Adrenal gland (tissue), 12 donors: ENCODE data around the gene IQSEC1. TPM values are rescaled to one million over a fixed set of nuclear protein-coding genes. Genes with fewer than 3 reads are reported as not detected.

Experiments
- DNase-seq, 7 donors: peaks; one replicate each; pipeline ENCODE4 v3.0.0-alpha.2; 2019 to 2020
- H3K27ac ChIP-seq, 5 donors: fragments of 200-600 bp; sonication (generic) in 4 of 5; 1 replicate in 3 of 5; 2 replicates in 2 of 5; pipeline versions ENCODE4 v1.5.1 to v1.8.0; 2016 to 2020; ENCODE audit warnings: mild to moderate bottlenecking in 1 of 5
- H3K27me3 ChIP-seq: fragments of 200-600 bp; 2 replicates; pipeline ENCODE4 v1.8.0; 2021
- H3K36me3 ChIP-seq, 2 donors: fragments of 200-600 bp; replicated peaks in 1 of 2; 1 replicate in 1 of 2; 2 replicates in 1 of 2; pipeline versions ENCODE4 v1.5.1 to v1.8.0; 2018 to 2022
- H3K4me1 ChIP-seq, 2 donors: fragments of 200-600 bp; replicated peaks in 1 of 2; 1 replicate in 1 of 2; 2 replicates in 1 of 2; pipeline versions ENCODE4 v1.5.1 to v1.8.0; 2018 to 2021
- H3K4me3 ChIP-seq, 4 donors: fragments of 200-600 bp; sonication (generic) in 3 of 4; one replicate each; pipeline ENCODE4 v1.5.1; 2016 to 2018
- H3K9me3 ChIP-seq, 3 donors: fragments of 200-600 bp; sonication (generic) in 1 of 3; replicated peaks in 1 of 3; 1 replicate in 2 of 3; 2 replicates in 1 of 3; pipeline versions ENCODE4 v1.5.1 to v1.8.0; 2016 to 2021
- POLR2A ChIP-seq, 2 donors: fragments of 450-650 bp; IDR thresholded peaks; one replicate each; pipeline ENCODE4 v1.6.1; 2017; ENCODE audit warnings: antibody characterized with exemption in 2 of 2, mild to moderate bottlenecking in 2 of 2, moderate library complexity in 1 of 2
- WGBS, 4 donors: extraction: QIAGEN DNeasy Blood & Tissue Kit in 2 of 4; methylation state at CpG; one replicate each; pipeline versions ENCODE4 v1.1.5 to v1.1.7; 2013 to 2017; 5-methylcytosine and 5-hydroxymethylcytosine counted together
- intact Hi-C, 2 donors: fragments of 100-400 bp; cut with DNase I; formaldehyde crosslinking; loops; one replicate each; pipeline versions ENCODE4 v1.14.1 to v1.15.0; 2022 to 2023
- polyA plus RNA-seq, 3 donors: library from polyadenylated mRNA; stranded (reverse); fragments of 200-250 nt in 2 of 3; fragments of 350-450 nt in 1 of 3; fragmentation: Illumina TruSeq in 1 of 3; extraction: RNeasy Lipid Tissue Mini Kit (QIAGEN cat#74804) in 1 of 3; gene quantifications; one replicate each; pipeline ENCODE4 v1.2.3, GENCODE V29; 2013 to 2014
- total RNA-seq, 9 donors: library from RNA; depleted of rRNA in 4 of 9; stranded (reverse); fragments of >200 nt in 4 of 9; fragments of 120-200 nt in 1 of 9; fragmentation: NEBNext Ultra II Directional in 1 of 9; extraction: Animal tissue kit (Norgen Biotek cat#: 25700) in 1 of 9; gene quantifications; one replicate each; pipeline versions ENCODE4 v1.1.0 to v1.2.4, GENCODE V29; 2013 to 2023
- TF ChIP-seq, protein P1 (sequence below), 6 experiments: fragments of 450-650 bp in 4 of 6; fragments of 200-600 bp in 2 of 6; sonication (generic) in 1 of 6; IDR thresholded peaks; 1 replicate in 5 of 6; 2 replicates in 1 of 6; pipeline versions ENCODE4 v1.5.1 to v1.8.0; 2016 to 2021; ENCODE audit warnings: antibody characterized with exemption in 6 of 6, mild to moderate bottlenecking in 2 of 6, moderate library complexity in 1 of 6
- donor health status: healthy with polysubstance abuse.
- donor health status: Bipolar disorder and iron deficiency.
- donor health status: DM: yes; HTN: yes; CAD: no.
- donor health status: DM: no; HTN: no; CAD: no.
- donor health status: DM: no; HTN: no; CAD: no.
- donor health status: DM: yes; HTN: yes; CAD: no.

IQSEC1 gene
- total and polyA plus RNA-seq, 12 donors: 24.4 to 133 (median 94.2) TPM

DNA sequence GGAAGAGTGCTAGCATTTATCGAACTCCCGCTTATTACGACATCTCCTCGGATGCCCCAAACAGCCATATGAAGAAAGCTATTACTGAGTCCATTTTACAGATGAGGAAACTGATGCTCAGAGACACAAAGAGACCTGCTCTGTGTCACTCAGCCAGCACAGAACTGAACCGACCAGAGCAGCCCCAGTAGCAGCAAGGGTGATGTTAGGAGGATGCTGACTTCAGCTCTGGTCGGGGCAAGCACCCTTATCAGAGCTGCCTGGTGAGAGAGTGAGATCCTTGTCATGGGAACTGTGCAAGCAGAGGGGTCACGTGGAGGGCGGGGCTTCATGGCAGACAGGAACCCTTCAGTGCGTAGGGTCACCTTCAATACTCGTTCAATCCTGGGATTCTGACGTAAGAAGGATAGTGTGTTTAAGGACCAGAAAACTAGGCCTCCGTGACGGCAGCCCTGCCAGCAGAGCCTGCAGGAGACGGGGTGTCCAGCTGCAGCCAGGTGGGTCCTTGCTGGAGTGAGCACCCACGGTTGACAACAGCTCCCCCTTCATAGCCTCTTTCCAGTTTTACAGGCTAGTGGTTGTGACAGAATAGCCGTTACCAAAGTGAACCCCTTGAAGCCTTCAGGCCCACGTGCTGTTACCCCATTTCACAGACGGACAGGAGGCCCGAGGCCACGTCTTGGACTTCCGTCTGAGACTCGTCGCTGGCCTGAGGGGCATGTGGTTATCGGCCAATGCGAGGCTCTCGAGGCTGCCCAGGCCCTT is 12.0 kb upstream of the IQSEC1 start:
- Histone ChIP-seq H3K36me3 (no peaks in the 10 kb centered on the region), H3K27ac (no peak overlapping the region), H3K9me3 (no peaks in the 10 kb centered on the region), H3K27me3 (no peaks in the 10 kb centered on the region), H3K4me3 (no peak overlapping the region), H3K4me1 (peaks cover 0 to 8% of the 10 kb centered on the region in 2 donors)
- no peak for TF ChIP-seq POLR2A (IDR thresholded peaks at IDR 0.05)
- TF ChIP-seq, protein P1, sequence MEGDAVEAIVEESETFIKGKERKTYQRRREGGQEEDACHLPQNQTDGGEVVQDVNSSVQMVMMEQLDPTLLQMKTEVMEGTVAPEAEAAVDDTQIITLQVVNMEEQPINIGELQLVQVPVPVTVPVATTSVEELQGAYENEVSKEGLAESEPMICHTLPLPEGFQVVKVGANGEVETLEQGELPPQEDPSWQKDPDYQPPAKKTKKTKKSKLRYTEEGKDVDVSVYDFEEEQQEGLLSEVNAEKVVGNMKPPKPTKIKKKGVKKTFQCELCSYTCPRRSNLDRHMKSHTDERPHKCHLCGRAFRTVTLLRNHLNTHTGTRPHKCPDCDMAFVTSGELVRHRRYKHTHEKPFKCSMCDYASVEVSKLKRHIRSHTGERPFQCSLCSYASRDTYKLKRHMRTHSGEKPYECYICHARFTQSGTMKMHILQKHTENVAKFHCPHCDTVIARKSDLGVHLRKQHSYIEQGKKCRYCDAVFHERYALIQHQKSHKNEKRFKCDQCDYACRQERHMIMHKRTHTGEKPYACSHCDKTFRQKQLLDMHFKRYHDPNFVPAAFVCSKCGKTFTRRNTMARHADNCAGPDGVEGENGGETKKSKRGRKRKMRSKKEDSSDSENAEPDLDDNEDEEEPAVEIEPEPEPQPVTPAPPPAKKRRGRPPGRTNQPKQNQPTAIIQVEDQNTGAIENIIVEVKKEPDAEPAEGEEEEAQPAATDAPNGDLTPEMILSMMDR (IDR thresholded peaks at IDR 0.05): no peak
- WGBS, 4 donors: 83 to 91% (median 87%) methylated on average over 24 to 26 of the region's 26 CpGs
- intact Hi-C loops: loop anchor here (5.0 to 10.0 kb wide), 2 partner anchors 377 to 570 kb away; no protein-coding TSS in a partner anchor
- no peak for DNase-seq

GRCh38 chr3:13083898-13084297 is 10.7 kb upstream of the IQSEC1 start:
- WGBS, 4 donors: 74 to 88% (median 80%) methylated on average over 7 to 8 of the region's 8 CpGs
- TF ChIP-seq, protein P1 (IDR thresholded peaks at IDR 0.05): no peak
- Histone ChIP-seq H3K36me3 (no peaks in the 10 kb centered on the region), H3K4me1 (peaks cover 0 to 8% of the 10 kb centered on the region in 2 donors), H3K27me3 (no peaks in the 10 kb centered on the region), H3K9me3 (no peaks in the 10 kb centered on the region), H3K27ac (no peak overlapping the region), H3K4me3 (no peak overlapping the region)
- intact Hi-C loops: loop anchor here in 1 of 2 donors (10.0 kb wide), 1 partner anchor 571 kb away; no protein-coding TSS in a partner anchor
- no peak for DNase-seq

DNA sequence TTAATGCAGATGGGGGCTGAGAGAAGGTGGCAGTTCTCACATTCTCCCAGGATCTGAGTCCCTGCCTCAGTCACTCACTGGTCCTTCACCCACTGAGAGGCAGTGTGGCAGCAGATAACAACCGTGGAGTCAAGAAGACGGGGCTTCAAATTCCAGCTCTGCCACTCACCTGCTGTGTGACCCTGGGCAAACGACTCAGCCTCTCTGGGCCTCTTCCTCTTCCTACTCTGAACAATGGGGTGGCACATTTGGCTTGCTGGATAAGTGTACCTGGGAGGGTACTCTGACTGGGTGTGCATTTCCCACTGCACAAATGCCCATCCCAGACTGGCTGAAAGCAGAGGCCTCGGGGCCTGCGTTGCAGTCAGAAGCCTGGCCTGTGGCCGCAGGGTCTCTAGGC is 10.0 kb upstream of the IQSEC1 start:
- Histone ChIP-seq H3K36me3 (no peaks in the 10 kb centered on the region), H3K4me1 (peaks cover 0 to 9% of the 10 kb centered on the region in 2 donors), H3K27ac (no peak overlapping the region), H3K4me3 (no peak overlapping the region), H3K9me3 (no peaks in the 10 kb centered on the region), H3K27me3 (no peaks in the 10 kb centered on the region)
- whole genome bisulfite sequencing, 4 donors: 82 to 92% (median 86%) methylated on average over 3 to 6 of the region's 6 CpGs
- TF ChIP-seq, protein P1 (IDR thresholded peaks at IDR 0.05): no peak
- no peak for TF ChIP-seq POLR2A (IDR thresholded peaks at IDR 0.05)
- DNase-seq: no peak
- intact Hi-C loops: loop anchor here in 1 of 2 donors (10.0 kb wide), 1 partner anchor 572 kb away; no protein-coding TSS in a partner anchor

DNA sequence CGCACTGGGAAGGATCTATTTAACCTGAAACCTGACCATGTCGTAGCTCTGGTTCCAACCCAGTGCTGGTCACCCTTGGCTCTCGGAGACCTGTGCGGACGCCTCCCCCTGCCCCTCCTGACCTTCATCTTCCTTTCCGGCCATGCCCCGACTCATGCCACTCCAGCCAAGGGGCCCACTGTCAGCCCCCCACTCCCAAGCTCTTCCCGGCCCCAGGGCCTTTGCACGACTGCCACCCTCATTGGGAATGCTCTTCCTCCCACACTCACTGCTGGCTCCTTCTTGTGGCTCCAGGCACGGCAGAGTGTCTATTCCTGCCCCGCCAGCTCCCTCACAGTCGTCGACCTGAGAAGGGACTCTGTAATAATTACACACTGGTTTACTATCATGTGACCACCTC is 9.4 kb upstream of the IQSEC1 start:
- no peaks in the 10 kb centered on the region for H3K36me3 ChIP-seq
- no peak overlapping the region for H3K27ac ChIP-seq
- no peaks in the 10 kb centered on the region for H3K27me3 ChIP-seq
- no peak overlapping the region for H3K4me3 ChIP-seq
- intact Hi-C loops: loop anchor here in 1 of 2 donors (10.0 kb wide), 1 partner anchor 572 kb away; no protein-coding TSS in a partner anchor
- peaks cover 0 to 15% of the 10 kb centered on the region in 2 donors for H3K4me1 ChIP-seq
- no peak for DNase-seq
- 80 to 95% (median 90%) methylated on average over 11 to 13 of the region's 13 CpGs for WGBS, 4 donors
- no peaks in the 10 kb centered on the region for H3K9me3 ChIP-seq
- TF ChIP-seq, protein P1 (IDR thresholded peaks at IDR 0.05): no peak
- TF ChIP-seq POLR2A (IDR thresholded peaks at IDR 0.05): no peak
